ACC112 (cell line): ENCODE results near the gene GLI1.
"Not testable (repeated sequence)": the region's sequence is repeated elsewhere in the genome, so short reads cannot be mapped to it uniquely, and the experiment has no call there.

Experiments used
- H2AFZ ChIP-seq: fragments of 200-600 bp; sonication (generic); one replicate; pipeline ENCODE4 v1.6.0; 2017; ENCODE audit warnings: antibody characterized with exemption, low read length; ENCODE audit not compliant: unreplicated experiment
- H3K27ac ChIP-seq: fragments of 200-600 bp; sonication (generic); 2 replicates; pipeline ENCODE4 v1.5.1; 2014; ENCODE audit warnings: low read depth, mild to moderate bottlenecking, antibody characterized with exemption, low read length, moderate library complexity
- H3K27me3 ChIP-seq: fragments of 200-600 bp; sonication (generic); 2 replicates; pipeline ENCODE4 v1.6.1; 2014; ENCODE audit warnings: mild to moderate bottlenecking, antibody characterized with exemption, low read length, moderate library complexity, mixed read lengths; ENCODE audit not compliant: insufficient read depth
- H3K36me3 ChIP-seq: fragments of 200-600 bp; sonication (generic); 2 replicates; pipeline ENCODE4 v1.6.1; 2016; ENCODE audit warnings: mild to moderate bottlenecking, antibody characterized with exemption, low read length, moderate library complexity, mixed read lengths; ENCODE audit not compliant: insufficient read depth
- H3K4me1 ChIP-seq: fragments of 200-600 bp; sonication (generic); one replicate; pipeline ENCODE4 v1.6.1; 2016; ENCODE audit warnings: low read length, mixed read lengths; ENCODE audit not compliant: insufficient read depth, unreplicated experiment, control insufficient read depth
- H3K4me3 ChIP-seq: fragments of 200-600 bp; sonication (generic); 2 replicates; pipeline ENCODE4 v1.5.1; 2014; ENCODE audit warnings: mild to moderate bottlenecking, low read depth, low read length
- H3K79me2 ChIP-seq: fragments of 200-600 bp; sonication (generic); one replicate; pipeline ENCODE4 v1.6.0; 2016; ENCODE audit warnings: low read length; ENCODE audit not compliant: control insufficient read depth, unreplicated experiment, insufficient read depth

Gene GLI1

GRCh38 chr12:57498571-57498970, 39.0 kb downstream of the GLI1 start:
- Histone ChIP-seq H2AFZ (no peak overlapping the region), H3K27ac (no peak overlapping the region), H3K27me3 (no peaks in the 10 kb centered on the region), H3K4me1 (no peaks in the 10 kb centered on the region), H3K79me2 (no peaks in the 10 kb centered on the region), H3K4me3 (no peak overlapping the region), H3K36me3 (peaks cover 34% of the 10 kb centered on the region)

- no peaks in the 10 kb centered on the region for H3K4me1 ChIP-seq
- no peak overlapping the region for H3K27ac ChIP-seq
- no peak overlapping the region for H3K4me3 ChIP-seq
- H2AFZ ChIP-seq: no peak overlapping the region
- no peaks in the 10 kb centered on the region for H3K27me3 ChIP-seq
- peaks cover 39% of the 10 kb centered on the region for H3K36me3 ChIP-seq
- H3K79me2 ChIP-seq: no peaks in the 10 kb centered on the region
Observed at GRCh38 chr12:57500213-57500612, 40.6 kb downstream of the GLI1 start.

- H3K27me3 ChIP-seq, H3K4me1 ChIP-seq, H3K4me3 ChIP-seq, H2AFZ ChIP-seq, H3K79me2 ChIP-seq, H3K27ac ChIP-seq: not testable (repeated sequence)
- peaks cover 39% of the 10 kb centered on the region for H3K36me3 ChIP-seq
Observed at GRCh38 chr12:57502311-57502969, 42.9 kb downstream of the GLI1 start.

GRCh38 chr12:57506541-57506940, 47.0 kb downstream of the GLI1 start:
- not testable (repeated sequence) for H3K27me3 ChIP-seq, H3K27ac ChIP-seq, H3K79me2 ChIP-seq, H3K4me3 ChIP-seq, H3K4me1 ChIP-seq, H2AFZ ChIP-seq
- peaks cover 15% of the 10 kb centered on the region for H3K36me3 ChIP-seq

- H3K79me2 ChIP-seq, H3K27me3 ChIP-seq: not testable (repeated sequence)
- peaks cover 16% of the 10 kb centered on the region for H3K36me3 ChIP-seq
Observed at GRCh38 chr12:57507796-57508195, 48.2 kb downstream of the GLI1 start.

GRCh38 chr12:57511161-57511560, 51.6 kb downstream of the GLI1 start:
- peaks cover 13% of the 10 kb centered on the region for H3K36me3 ChIP-seq
- H3K4me1 ChIP-seq: no peaks in the 10 kb centered on the region
- no peak overlapping the region for H3K27ac ChIP-seq
- no peaks in the 10 kb centered on the region for H3K27me3 ChIP-seq
- H3K4me3 ChIP-seq: no peak overlapping the region
- H3K79me2 ChIP-seq: no peaks in the 10 kb centered on the region
- no peak overlapping the region for H2AFZ ChIP-seq

More at GRCh38 chr12:57507796-57508195, 48.2 kb downstream of the GLI1 start:
- H3K4me1 ChIP-seq, H2AFZ ChIP-seq, H3K4me3 ChIP-seq, H3K27ac ChIP-seq: not testable (repeated sequence)

GRCh38 chr12:57511588-57512325, 52.2 kb downstream of the GLI1 start:
- Histone ChIP-seq H3K4me3 (no peak overlapping the region), H2AFZ (no peak overlapping the region), H3K79me2 (no peaks in the 10 kb centered on the region), H3K36me3 (peaks cover 14% of the 10 kb centered on the region), H3K4me1 (no peaks in the 10 kb centered on the region), H3K27me3 (no peaks in the 10 kb centered on the region), H3K27ac (no peak overlapping the region)

- Histone ChIP-seq H3K79me2 (peaks cover 4% of the 10 kb centered on the region), H2AFZ (no peak overlapping the region), H3K36me3 (peaks cover 20% of the 10 kb centered on the region), H3K4me1 (peaks cover 9% of the 10 kb centered on the region), H3K27ac (no peak overlapping the region), H3K4me3 (no peak overlapping the region), H3K27me3 (no peaks in the 10 kb centered on the region)
Observed at GRCh38 chr12:57512665-57513064, 53.1 kb downstream of the GLI1 start.

- H3K36me3 ChIP-seq: peaks cover 20% of the 10 kb centered on the region
- H3K27me3 ChIP-seq: no peaks in the 10 kb centered on the region
- peaks cover 11% of the 10 kb centered on the region for H3K4me1 ChIP-seq
- no peak overlapping the region for H3K27ac ChIP-seq
- no peak overlapping the region for H3K4me3 ChIP-seq
- peaks cover 10% of the 10 kb centered on the region for H3K79me2 ChIP-seq
- H2AFZ ChIP-seq: no peak overlapping the region
Observed at GRCh38 chr12:57513266-57513665, 53.7 kb downstream of the GLI1 start.

- H3K27ac ChIP-seq, H3K27me3 ChIP-seq, H3K4me3 ChIP-seq, H2AFZ ChIP-seq: not testable (repeated sequence)
- Histone ChIP-seq H3K79me2 (peaks cover 15% of the 10 kb centered on the region), H3K4me1 (peaks cover 15% of the 10 kb centered on the region), H3K36me3 (peaks cover 20% of the 10 kb centered on the region)
Observed at GRCh38 chr12:57513677-57514076, 54.1 kb downstream of the GLI1 start.

- peaks cover 20% of the 10 kb centered on the region for H3K79me2 ChIP-seq
- peaks cover 20% of the 10 kb centered on the region for H3K4me1 ChIP-seq
- not testable (repeated sequence) for H3K27me3 ChIP-seq, H3K4me3 ChIP-seq, H2AFZ ChIP-seq, H3K27ac ChIP-seq
- peaks cover 21% of the 10 kb centered on the region for H3K36me3 ChIP-seq
Observed at GRCh38 chr12:57514246-57514645, 54.7 kb downstream of the GLI1 start.
